Measurements from ENCODE around the gene NPY4R2. TPM values are rescaled to one million over a fixed set of nuclear protein-coding genes. Genes with fewer than 3 reads are reported as not detected.
"Not testable (repeated sequence)": the region's sequence is repeated elsewhere in the genome, so short reads cannot be mapped to it uniquely, and the experiment has no call there.

NPY4R2 gene
- total and polyA plus RNA-seq, 9 donors, result not detected

DNA sequence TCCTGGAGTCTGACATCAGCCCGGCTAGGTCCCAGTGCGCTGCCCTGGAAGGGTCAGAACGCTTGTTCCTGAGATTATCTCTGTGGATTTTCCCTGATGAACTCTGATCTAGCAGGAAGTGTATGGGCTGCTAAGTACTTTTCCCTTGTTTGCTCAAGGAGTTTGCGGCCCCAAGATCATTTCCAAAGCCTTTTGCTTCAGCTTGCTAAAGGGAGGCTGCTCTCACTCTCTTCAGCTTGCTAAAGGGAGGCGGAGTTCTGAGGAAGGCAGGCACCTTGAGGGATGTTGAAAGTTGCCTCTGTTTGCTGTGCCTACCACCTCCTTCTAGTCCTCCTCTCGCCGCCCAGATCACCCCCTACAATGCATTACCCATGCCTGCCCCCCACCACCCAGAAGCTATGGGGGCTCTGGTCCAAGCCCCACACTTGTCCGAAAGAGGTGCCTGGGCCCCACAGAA, 18.3 kb downstream of the NPY4R2 start:
- DNase-seq; H3K4me1 ChIP-seq (ENCODE audit: insufficient read depth); intact Hi-C loops (cut with DNase I); H3K36me3 ChIP-seq; H3K27ac ChIP-seq; H3K27me3 ChIP-seq; H3K4me3 ChIP-seq; H3K9me3 ChIP-seq: not testable (repeated sequence)
- WGBS, 3 donors, result 91 to 100% (median 98%) methylated on average over 4 to 7 of the region's 8 CpGs

DNA sequence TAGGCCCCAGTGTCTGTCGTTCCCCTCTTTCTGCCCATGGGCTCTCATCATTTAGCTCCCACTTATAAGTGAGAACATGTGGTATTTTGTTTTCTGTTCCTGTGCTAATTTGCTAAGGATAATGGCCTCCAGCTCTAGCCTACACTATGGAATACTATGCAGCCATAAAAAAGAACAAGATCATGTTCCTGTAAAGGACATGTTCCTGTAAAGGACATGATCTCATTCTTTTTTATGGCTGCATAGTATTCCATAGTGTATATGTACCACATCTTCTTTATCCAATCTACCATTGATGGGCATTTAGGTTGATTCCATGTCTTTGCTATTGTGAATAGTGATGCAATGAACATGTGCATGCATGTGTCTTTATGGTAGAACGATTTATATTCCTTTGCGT, 19.2 kb downstream of the NPY4R2 start:
- H3K27me3 ChIP-seq; DNase-seq; H3K36me3 ChIP-seq; intact Hi-C loops (cut with DNase I); H3K9me3 ChIP-seq; H3K27ac ChIP-seq; H3K4me3 ChIP-seq; H3K4me1 ChIP-seq (ENCODE audit: insufficient read depth): not testable (repeated sequence)
- WGBS, 3 donors, result 95% methylated on average over 1 of the region's 3 CpGs; no CpG with 5 or more reads in 2 of the 3 donors

GRCh38 chr10:47940821-47941220, 22.4 kb downstream of the NPY4R2 start:
- DNase-seq; H3K27ac ChIP-seq; intact Hi-C loops (cut with DNase I); H3K36me3 ChIP-seq; H3K9me3 ChIP-seq; H3K27me3 ChIP-seq; H3K4me3 ChIP-seq; H3K4me1 ChIP-seq (ENCODE audit: insufficient read depth): not testable (repeated sequence)
- 58% methylated on average over 2 of the region's 2 CpGs; no CpG with 5 or more reads in 2 of the 3 donors for WGBS, 3 donors

DNA sequence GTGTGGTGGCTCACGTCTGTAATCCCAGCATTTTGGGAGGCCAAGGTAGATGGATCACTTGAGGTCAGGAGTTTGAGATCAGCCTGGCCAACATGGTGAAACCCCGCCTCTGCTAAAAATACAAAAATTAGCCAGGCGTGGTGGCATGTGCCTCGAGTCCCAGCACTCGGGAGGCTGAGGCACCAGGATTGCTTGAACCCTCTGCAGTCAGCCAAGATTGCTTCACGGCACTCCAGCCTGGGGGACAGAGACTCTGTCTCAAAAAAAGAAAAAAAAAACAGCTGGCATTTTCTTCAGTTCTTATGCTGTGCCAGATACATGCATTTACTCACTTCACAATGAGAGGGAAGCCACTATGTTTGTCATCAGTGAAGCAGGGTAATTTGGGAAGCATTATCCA, 22.9 kb downstream of the NPY4R2 start:
- intact Hi-C loops (cut with DNase I); H3K9me3 ChIP-seq; H3K36me3 ChIP-seq; H3K4me3 ChIP-seq; H3K4me1 ChIP-seq (ENCODE audit: insufficient read depth); H3K27ac ChIP-seq; H3K27me3 ChIP-seq; DNase-seq: not testable (repeated sequence)
- WGBS, 3 donors, result 79 to 83% (median 82%) methylated on average over 6 of the region's 6 CpGs

DNA sequence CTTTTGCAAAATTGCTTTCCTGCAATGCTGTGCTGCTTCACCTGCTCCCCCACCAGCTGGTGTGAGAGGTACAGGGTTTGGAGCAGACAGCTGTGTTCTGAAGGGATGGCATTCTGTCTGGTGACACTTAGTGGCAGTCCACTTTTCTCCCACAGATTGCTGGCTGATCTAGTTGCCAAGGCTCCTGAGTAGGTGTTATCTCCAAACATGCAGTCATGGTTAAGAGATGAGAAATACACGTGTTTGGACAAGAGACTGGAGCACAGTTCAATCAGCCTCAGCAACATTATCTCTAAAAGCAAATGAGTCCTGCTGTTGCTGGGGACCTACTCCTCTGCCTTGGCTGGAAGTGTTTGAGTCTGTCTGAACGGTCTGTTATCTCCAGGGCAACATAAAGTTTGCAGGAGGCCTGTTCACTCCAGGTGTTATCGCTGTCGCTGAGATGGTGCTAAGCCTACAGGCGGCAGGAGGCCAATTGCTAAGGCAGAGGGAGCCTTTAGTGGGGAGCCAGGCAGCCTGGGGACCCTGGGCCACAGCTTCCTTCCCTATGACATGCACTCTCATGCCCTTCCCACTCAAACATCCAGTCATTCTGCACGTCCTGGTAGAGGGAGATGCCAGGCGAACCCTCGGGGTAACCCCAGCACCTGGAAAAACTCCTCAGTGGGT, 24.0 kb downstream of the NPY4R2 start:
- not testable (repeated sequence) for DNase-seq

DNA sequence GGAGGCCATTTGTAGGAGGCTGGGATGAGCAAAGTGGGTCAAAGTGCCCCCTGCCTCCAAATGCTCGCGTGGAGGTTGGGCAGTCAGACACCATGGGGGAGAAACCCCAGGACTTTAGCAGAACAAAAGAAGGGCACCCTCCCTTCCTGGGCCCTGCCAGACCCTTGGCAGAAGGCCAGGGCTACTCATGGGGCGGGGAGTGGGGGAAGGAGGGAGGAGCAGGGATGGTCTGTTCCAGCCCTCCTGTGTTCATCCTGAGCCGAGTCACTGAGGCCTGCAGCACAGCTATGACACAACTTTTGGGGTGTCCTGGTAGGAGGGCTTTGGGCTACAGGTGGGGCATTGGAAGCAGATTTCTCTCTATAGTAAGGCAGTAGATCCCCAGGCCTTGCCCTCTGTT, 24.9 kb downstream of the NPY4R2 start:
- DNase-seq, H3K4me3 ChIP-seq: not testable (repeated sequence)
- 71% methylated on average over 1 of the region's 4 CpGs; no CpG with 5 or more reads in 2 of the 3 donors for WGBS, 3 donors

More for the DNA sequence above, 24.0 kb downstream of the NPY4R2 start:
- H3K36me3 ChIP-seq; H3K27me3 ChIP-seq; intact Hi-C loops (cut with DNase I); H3K9me3 ChIP-seq; H3K4me1 ChIP-seq (ENCODE audit: insufficient read depth); H3K27ac ChIP-seq; H3K4me3 ChIP-seq: not testable (repeated sequence)
- WGBS, 3 donors, result 18 to 44% (median 40%) methylated on average over 1 to 4 of the region's 8 CpGs

GRCh38 chr10:47947424-47947823, 29.0 kb downstream of the NPY4R2 start:
- H3K9me3 ChIP-seq; intact Hi-C loops (cut with DNase I); H3K27me3 ChIP-seq; H3K36me3 ChIP-seq; H3K27ac ChIP-seq; DNase-seq; H3K4me1 ChIP-seq (ENCODE audit: insufficient read depth); H3K4me3 ChIP-seq: not testable (repeated sequence)
- 87 to 100% (median 98%) methylated on average over 1 of the region's 1 CpG for WGBS, 3 donors

More for the DNA sequence above, 24.9 kb downstream of the NPY4R2 start:
- H3K9me3 ChIP-seq; H3K27ac ChIP-seq; H3K27me3 ChIP-seq; H3K36me3 ChIP-seq; H3K4me1 ChIP-seq (ENCODE audit: insufficient read depth); intact Hi-C loops (cut with DNase I): not testable (repeated sequence)

DNA sequence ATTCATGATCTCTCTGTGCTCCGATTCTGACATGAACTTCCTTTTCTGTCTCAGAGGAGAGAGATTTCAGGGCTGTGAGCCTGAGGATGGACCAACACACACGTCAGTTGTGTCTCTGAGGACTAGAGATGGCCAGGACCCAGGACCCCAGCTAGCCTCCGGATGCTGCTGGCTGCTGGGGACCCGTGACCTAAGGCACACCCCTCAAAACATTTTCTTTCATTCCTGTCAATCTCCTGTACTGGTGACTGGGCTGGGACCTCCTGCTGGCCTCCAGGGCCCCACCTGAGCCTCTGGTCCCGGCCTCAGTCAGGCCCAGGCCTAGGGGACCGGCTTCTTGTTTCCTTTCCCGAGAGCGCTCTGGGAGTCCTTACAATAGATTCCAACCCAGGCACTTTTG, 38.7 kb downstream of the NPY4R2 start:
- intact Hi-C loops (cut with DNase I); H3K27me3 ChIP-seq; H3K27ac ChIP-seq; H3K9me3 ChIP-seq; H3K4me3 ChIP-seq; H3K36me3 ChIP-seq; H3K4me1 ChIP-seq (ENCODE audit: insufficient read depth); DNase-seq: not testable (repeated sequence)
- 88 to 94% (median 94%) methylated on average over 8 of the region's 8 CpGs for WGBS, 3 donors

- intact Hi-C loops (cut with DNase I); DNase-seq; H3K27ac ChIP-seq; H3K4me1 ChIP-seq (ENCODE audit: insufficient read depth); H3K9me3 ChIP-seq; H3K4me3 ChIP-seq; H3K36me3 ChIP-seq; H3K27me3 ChIP-seq: not testable (repeated sequence)
- WGBS, 3 donors, result 92 to 100% (median 93%) methylated on average over 3 to 4 of the region's 5 CpGs
These were observed 41.2 kb downstream of the NPY4R2 start for GRCh38 chr10:47959677-47960076.

DNA sequence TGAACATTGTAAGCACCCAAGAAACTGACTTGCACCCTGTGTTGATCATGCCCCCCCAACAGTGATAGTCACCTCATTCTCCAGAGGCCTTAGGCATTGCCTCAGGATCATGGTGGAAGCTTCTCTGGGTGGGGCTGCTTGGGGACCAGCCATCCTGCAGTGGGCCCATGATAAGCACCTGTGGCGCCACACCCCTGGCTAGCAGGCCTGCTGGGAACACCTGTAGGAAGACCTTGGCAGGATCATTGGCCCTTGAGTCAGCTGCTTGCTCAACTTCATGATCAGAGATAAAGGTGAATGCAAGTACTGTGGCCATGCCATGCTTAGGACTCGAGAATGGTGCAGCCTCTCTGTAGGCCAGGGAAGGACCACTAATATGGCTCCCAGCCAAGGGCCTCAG, 42.2 kb downstream of the NPY4R2 start:
- H3K27ac ChIP-seq; H3K4me3 ChIP-seq; H3K27me3 ChIP-seq; DNase-seq; H3K36me3 ChIP-seq; intact Hi-C loops (cut with DNase I); H3K4me1 ChIP-seq (ENCODE audit: insufficient read depth); H3K9me3 ChIP-seq: not testable (repeated sequence)
- no CpG with 5 or more reads among the region's 2 CpGs for WGBS, 3 donors

DNA sequence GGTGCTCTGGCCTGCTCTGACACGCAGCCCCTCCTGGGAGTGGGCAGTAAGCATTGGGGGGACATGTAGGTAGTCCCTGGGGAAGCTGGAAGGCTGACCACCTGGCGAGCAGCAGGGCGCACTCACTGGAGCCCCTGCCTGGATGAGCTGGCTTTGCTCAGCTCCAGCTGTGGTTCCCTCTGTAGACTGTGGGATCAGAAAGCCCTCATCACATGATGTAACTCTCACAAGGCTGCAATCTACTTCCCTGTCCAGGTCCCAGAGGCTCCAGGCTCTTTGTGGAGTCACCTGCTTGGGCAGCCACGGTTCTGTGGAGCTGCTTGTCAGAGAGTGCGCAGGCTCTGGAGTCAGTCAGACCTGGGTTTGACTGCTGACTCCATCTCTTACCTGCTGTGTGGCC, 44.3 kb downstream of the NPY4R2 start:
- intact Hi-C loops (cut with DNase I); H3K9me3 ChIP-seq; H3K4me1 ChIP-seq (ENCODE audit: insufficient read depth); DNase-seq; H3K4me3 ChIP-seq; H3K27me3 ChIP-seq; H3K36me3 ChIP-seq; H3K27ac ChIP-seq: not testable (repeated sequence)
- no CpG with 5 or more reads among the region's 5 CpGs for WGBS, 3 donors

GRCh38 chr10:47964280-47965063, 46.0 kb downstream of the NPY4R2 start:
- H3K4me3 ChIP-seq; DNase-seq; intact Hi-C loops (cut with DNase I); H3K4me1 ChIP-seq (ENCODE audit: insufficient read depth); H3K27ac ChIP-seq; H3K9me3 ChIP-seq; H3K27me3 ChIP-seq; H3K36me3 ChIP-seq: not testable (repeated sequence)
- WGBS, 3 donors, result 0 to 2% methylated on average over 2 to 5 of the region's 14 CpGs; no CpG with 5 or more reads in 1 of the 3 donors

All from ovary (tissue), 9 donors.